Measurements from ENCODE around the gene KIFAP3.

- TF ChIP-seq CTCF (IDR thresholded peaks at IDR 0.05) (no peak), SIN3A (IDR thresholded peaks at IDR 0.05; ENCODE audit: borderline replicate concordance, insufficient read depth, low read depth, low read length) (no peak), POLR2AphosphoS5 (IDR thresholded peaks at IDR 0.05; ENCODE audit: low read depth, low read length) (no peak)
- TF ChIP-seq, protein P1, sequence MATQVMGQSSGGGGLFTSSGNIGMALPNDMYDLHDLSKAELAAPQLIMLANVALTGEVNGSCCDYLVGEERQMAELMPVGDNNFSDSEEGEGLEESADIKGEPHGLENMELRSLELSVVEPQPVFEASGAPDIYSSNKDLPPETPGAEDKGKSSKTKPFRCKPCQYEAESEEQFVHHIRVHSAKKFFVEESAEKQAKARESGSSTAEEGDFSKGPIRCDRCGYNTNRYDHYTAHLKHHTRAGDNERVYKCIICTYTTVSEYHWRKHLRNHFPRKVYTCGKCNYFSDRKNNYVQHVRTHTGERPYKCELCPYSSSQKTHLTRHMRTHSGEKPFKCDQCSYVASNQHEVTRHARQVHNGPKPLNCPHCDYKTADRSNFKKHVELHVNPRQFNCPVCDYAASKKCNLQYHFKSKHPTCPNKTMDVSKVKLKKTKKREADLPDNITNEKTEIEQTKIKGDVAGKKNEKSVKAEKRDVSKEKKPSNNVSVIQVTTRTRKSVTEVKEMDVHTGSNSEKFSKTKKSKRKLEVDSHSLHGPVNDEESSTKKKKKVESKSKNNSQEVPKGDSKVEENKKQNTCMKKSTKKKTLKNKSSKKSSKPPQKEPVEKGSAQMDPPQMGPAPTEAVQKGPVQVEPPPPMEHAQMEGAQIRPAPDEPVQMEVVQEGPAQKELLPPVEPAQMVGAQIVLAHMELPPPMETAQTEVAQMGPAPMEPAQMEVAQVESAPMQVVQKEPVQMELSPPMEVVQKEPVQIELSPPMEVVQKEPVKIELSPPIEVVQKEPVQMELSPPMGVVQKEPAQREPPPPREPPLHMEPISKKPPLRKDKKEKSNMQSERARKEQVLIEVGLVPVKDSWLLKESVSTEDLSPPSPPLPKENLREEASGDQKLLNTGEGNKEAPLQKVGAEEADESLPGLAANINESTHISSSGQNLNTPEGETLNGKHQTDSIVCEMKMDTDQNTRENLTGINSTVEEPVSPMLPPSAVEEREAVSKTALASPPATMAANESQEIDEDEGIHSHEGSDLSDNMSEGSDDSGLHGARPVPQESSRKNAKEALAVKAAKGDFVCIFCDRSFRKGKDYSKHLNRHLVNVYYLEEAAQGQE (IDR thresholded peaks at IDR 0.05; ENCODE audit: insufficient read depth in 1 of 2, low read depth in 2 of 2, low read length in 1 of 2), result no peak
Measured at GRCh38 chr1:169959686-169960085, 114.8 kb downstream of the KIFAP3 start.
